NCI-H82 treated with DMSO at 0.1 percent for 48 hours (cell line): Measurements from ENCODE around the gene SMCO2.

Experiments
- DNase-seq: peaks from one replicate; lab custom pipeline; 2025; ENCODE audit not compliant: unreplicated experiment; lab: John Stamatoyannopoulos, UW

Gene SMCO2

GRCh38 chr12:27446436-27446835, at the start of gene SMCO2:
SMCO2 (plus strand) TSS chr12:27446736; CDS start chr12:27470632, 23,896 bp downstream.
- no peak for DNase-seq

- no peak for DNase-seq
Observed at GRCh38 chr12:27398466-27398865, 48.1 kb upstream of the SMCO2 start.

GRCh38 chr12:27399074-27399473, 47.5 kb upstream of the SMCO2 start:
- no peak for DNase-seq

GRCh38 chr12:27400856-27401354, 45.6 kb upstream of the SMCO2 start:
- no peak for DNase-seq

- DNase-seq, result no peak
Observed at GRCh38 chr12:27412047-27412446, 34.5 kb upstream of the SMCO2 start.

- DNase-seq, result no peak
Observed at GRCh38 chr12:27422697-27423096, 23.8 kb upstream of the SMCO2 start.

- no peak for DNase-seq
Observed at GRCh38 chr12:27424631-27425230, 21.8 kb upstream of the SMCO2 start.

- DNase-seq, result no peak
Observed at GRCh38 chr12:27425306-27425705, 21.2 kb upstream of the SMCO2 start.

- DNase-seq, result no peak
Observed at GRCh38 chr12:27426743-27427487, 19.6 kb upstream of the SMCO2 start.

- DNase-seq, result no peak
Observed at GRCh38 chr12:27427824-27428223, 18.7 kb upstream of the SMCO2 start.

GRCh38 chr12:27428466-27428865, 18.1 kb upstream of the SMCO2 start:
- no peak for DNase-seq

GRCh38 chr12:27429606-27430005, 16.9 kb upstream of the SMCO2 start:
- no peak for DNase-seq

- DNase-seq, result no peak
Observed at GRCh38 chr12:27431185-27431584, 15.4 kb upstream of the SMCO2 start.

- no peak for DNase-seq
Observed at GRCh38 chr12:27434673-27435565, 11.6 kb upstream of the SMCO2 start.

- DNase-seq, result no peak
Observed at GRCh38 chr12:27436029-27436428, 10.5 kb upstream of the SMCO2 start.

GRCh38 chr12:27436768-27437167, 9.8 kb upstream of the SMCO2 start:
- DNase-seq, result no peak

- no peak for DNase-seq
Observed at GRCh38 chr12:27437839-27438238, 8.7 kb upstream of the SMCO2 start.

GRCh38 chr12:27447761-27448160, 1.2 kb downstream of the SMCO2 start:
- no peak for DNase-seq

GRCh38 chr12:27449026-27449425, 2.5 kb downstream of the SMCO2 start:
- DNase-seq, result no peak

- DNase-seq, result no peak
Observed at GRCh38 chr12:27449893-27450534, 3.5 kb downstream of the SMCO2 start.
